COLO829 (cell line): Measurements from ENCODE around the gene SERPINA10.

Experiments used
- DNase-seq: peaks from one replicate; pipeline ENCODE4 v3.0.0; 2012; ENCODE audit warnings: low spot score

The SERPINA10 gene, protein sequence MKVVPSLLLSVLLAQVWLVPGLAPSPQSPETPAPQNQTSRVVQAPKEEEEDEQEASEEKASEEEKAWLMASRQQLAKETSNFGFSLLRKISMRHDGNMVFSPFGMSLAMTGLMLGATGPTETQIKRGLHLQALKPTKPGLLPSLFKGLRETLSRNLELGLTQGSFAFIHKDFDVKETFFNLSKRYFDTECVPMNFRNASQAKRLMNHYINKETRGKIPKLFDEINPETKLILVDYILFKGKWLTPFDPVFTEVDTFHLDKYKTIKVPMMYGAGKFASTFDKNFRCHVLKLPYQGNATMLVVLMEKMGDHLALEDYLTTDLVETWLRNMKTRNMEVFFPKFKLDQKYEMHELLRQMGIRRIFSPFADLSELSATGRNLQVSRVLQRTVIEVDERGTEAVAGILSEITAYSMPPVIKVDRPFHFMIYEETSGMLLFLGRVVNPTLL

DNA sequence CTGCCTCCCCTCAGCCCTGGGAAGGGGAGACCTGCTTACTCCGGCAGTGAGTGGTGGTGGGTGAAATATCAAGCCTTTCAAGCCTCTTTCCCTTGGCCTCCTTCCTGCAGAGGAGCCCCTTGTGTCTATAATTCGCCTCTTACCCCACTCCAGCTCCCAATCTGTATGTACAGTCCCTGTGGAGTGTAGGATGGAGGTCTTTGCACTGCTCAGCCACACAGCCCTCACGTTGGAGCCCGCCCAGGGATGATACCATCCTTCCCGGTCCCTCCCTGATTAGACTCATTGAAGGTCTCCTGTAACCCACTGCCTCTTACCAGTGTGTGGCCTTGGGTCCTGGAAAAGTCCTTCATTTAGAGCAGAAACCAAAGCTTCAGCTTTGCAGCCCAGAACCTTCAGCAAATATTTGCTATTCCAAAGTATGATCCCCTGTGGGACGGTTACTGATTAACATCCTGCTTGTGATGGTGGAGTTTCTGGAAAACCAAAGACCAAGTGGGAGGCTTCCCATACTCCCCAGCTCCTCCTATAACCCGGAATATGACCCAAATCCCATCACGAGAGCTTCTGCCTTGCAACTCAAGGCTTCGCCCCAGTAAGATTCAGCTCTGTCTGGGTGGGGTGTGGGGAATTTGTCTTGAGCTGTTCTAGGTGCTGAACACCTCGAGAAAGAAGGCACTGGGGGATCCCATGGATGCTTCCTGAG lies at the start of gene SERPINA10:
SERPINA10 (minus strand) TSS at position 397 of the 706 bp plus-strand sequence. CDS start 2,675 bp downstream, outside the sequence.
- no peak for DNase-seq

DNA sequence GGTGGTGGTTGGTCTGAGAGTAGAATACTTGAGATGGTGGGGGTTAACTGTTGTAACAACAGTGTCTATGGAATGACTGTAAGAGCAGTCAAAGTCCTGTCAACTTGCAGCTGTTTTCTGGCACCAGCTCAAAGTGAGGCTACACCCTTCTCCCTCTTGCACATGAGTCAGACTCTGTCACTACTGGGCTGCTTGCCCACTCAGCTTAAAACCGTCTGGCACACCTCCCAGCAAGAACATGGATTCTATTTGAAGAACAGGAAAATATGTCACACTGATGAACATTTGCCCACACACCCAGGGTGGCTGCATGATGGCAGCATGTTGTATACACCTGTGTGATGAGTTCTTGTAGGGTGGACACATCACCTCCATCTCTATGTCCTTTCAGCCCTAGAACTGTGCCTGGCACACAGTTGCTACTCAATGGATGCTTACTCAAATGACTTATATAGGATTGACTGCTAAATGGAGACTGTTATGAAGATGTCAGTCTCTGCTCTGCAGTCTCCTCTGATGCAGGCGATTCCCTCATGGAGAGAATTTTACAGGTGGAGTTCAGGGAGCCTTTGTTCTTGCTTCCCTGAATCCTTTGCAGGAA lies 49.4 kb upstream of the SERPINA10 start:
- peak; percentile 92 for DNase-seq

DNA sequence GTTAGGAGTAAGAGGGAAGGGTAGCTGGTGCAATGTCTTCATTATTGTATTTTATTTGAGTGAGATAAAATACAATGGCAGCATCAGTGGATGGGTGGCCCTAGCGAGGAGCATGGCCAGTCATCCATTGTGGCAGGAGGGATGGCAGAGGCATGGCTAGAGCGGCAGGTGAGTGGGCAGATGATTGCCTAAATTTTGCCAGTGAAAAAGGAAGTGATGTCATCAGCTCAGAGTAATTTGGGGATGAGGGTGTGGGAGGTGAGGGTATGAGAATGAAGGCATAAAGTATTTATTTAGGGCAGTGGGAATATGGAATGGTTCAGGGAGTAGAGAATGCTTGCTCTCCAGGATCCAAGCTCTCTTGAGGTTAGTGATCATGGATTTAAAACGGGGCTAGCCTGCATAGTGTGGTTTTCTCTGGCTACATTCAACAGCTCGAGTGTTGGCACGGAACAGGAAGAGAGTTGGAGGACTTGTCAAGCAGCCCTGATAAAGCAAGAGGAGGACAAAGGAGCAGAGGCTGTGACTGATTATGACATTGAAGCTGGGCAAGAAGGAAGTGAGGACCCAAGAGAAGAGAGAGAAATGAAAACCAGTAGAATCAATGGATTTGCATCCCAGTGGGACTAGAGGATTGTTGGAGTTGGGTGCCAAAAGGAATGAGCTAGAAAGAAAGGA lies 48.7 kb upstream of the SERPINA10 start:
- no peak for DNase-seq

DNA sequence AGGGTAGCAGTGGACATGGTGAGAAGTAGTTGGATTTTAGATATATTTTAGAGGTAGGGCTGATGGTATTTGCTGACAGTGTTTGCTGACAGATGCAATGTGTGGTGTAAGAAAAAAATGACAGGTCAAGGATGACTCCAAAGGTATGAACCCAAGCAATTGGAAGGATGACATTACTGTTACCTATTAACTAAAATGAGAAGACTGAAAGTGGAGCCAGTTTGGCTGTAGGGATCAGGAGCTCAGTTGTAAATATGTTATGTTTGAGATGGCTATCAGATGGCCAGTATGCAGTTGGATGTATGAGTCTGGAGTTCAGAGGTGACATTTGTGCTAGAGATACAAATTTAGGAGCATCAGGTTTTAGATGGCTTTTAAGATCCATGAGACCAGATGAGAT lies 47.5 kb upstream of the SERPINA10 start:
- no peak for DNase-seq

DNA sequence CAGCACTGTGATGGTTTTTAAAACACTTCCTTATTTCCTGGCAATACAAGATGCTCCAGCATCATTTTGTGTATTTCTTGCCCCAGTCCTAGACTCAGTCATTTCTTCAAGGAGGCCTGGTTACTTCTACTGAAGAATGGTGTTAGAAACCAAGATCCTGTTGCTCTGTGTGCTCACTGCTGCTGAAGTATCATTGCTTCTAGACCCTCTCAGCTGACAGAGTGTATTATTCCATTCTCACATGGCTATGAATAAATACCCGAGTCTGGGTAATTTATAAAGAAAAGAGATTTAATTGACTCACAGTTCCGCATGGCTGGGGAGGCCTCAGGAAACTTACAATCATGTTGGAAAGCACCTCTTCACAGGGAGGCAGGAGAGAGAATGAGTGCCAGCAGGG lies 45.0 kb upstream of the SERPINA10 start:
- no peak for DNase-seq

DNA sequence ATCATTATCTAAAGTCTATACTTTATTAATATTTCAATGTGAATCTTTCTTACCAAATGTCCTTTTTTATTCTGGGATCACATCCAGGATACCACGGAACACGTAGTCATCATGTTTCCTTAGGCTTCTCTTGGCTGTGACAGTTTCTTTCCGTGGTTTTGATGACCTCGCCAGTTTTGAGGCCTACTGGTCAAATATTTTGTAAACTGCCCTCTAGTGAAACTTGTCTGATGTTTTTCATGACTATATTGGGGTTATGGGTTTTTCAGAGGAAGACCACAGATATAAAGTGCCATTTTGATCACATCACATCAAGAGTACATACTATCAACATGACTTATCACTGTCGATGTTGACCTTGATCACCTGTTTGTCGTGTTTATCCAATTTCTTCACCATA lies 44.2 kb upstream of the SERPINA10 start:
- DNase-seq: no peak

DNA sequence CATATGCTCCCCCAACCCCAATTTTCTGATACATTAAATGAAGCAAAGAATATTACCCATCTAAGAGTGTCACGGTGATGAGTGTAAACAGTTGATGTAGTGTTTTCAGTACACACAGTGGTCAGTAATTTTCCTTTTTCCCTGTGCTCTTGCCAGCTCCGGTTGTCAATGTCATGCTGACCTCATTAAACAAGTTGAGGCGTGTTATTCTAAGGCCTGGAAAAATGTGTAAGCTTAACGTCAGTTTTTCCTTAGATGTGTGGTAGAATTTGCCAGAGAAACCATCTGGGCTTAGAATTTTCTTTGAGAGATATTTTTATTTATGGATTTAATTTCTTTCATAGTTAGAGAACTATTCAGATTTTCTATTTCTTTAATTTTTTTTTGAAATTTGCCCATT lies 41.8 kb upstream of the SERPINA10 start:
- no peak for DNase-seq

DNA sequence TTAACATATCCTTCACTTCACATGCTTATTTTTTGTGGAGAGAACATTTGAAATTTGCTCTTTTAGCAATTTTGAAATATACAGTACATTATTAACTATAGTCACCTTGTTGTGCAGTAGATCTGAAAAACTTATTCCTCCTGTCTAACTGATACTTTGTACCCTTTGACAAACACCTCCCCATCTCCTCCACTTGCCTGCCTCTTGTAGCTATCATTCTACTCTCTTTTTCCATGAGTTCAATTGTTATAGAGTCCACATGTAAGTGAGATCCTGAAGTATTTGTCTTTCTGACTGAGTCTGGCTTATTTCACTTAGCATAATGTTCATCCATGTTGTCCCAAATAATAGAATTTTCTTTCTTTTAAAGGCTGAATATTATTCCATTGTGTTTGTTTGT lies 39.5 kb upstream of the SERPINA10 start:
- DNase-seq: no peak

DNA sequence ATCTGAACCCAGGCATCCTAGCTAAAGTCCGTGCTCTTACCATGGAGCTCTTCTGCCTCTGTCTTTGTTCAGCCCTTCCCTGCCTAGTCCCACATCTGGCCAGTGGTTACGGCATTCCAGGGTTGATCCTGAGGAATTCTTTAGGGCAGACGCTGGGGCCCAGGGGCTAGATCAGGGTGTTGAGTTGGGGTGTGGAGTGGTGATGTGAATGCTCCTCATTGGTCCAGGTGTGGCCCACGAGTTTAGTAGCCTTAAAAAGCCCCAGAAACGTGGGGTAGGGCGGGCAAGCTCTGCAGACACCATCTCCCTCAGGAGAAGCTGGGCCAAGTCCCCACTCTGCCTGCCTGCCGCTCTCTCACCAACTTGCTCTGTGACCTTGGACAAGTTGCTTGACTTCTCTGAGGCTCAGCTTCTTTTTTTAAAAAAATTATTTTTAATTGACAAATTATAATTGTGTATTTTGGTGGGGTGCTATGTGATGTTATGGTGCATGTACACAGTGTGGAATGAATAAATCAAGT lies 39.1 kb upstream of the SERPINA10 start:
- DNase-seq: no peak

DNA sequence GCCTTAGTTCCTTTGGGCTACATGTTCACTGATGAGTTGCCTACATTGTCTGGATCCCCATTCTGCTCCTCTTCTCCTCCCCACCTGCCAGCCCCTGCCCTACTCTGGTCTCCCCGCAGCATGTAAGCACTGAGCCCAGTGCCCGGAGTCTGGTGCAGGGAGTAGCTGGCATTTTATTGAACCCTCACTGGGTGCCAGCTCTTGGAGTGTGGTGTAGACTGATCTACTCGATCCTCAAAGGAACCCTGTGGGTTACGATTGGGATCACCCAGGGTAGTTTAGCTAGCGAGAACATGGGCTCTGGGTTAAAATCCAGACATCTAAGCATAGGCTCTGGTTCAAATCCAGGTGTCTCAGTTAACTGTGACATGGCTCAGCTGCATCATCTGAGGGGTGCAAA lies 38.4 kb upstream of the SERPINA10 start:
- no peak for DNase-seq

DNA sequence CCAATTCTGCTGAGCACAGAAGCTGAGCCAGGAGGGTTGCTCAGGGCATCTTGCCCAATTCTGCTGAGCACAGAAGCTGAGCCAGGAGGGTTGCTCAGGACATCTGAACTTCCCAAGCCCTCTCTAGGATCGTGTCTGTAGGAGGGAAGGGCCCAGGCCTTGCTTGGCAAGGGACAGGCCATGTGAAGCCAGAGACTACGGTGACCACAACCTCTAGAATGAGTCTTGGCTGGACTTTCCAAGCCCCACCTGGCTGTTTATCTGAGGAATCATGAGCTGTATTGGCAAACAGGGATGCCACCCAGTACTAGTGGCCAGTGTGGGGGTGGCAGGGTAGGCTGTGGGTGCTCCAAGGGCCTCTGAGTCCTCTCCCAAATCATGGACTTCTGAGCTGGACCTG lies 37.8 kb upstream of the SERPINA10 start:
- DNase-seq: no peak

DNA sequence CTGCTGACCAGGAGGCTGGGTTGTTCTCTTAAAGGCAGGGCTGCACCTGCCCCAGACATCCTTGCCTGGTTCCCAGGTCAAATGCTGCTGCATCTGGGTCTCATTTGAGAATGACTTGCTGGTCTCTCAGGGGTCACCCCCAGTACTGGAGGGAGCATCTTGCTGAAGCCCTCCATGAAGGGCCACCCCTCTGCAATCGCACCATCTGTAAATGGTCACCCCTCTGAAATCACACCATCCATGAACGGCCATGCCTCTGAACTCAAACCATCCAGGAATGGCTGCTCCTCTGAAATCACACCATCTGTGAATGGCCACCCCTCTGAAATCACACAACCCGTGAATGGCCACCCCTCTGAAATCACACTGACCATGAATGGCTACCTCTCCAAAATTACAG lies 37.4 kb upstream of the SERPINA10 start:
- no peak for DNase-seq

DNA sequence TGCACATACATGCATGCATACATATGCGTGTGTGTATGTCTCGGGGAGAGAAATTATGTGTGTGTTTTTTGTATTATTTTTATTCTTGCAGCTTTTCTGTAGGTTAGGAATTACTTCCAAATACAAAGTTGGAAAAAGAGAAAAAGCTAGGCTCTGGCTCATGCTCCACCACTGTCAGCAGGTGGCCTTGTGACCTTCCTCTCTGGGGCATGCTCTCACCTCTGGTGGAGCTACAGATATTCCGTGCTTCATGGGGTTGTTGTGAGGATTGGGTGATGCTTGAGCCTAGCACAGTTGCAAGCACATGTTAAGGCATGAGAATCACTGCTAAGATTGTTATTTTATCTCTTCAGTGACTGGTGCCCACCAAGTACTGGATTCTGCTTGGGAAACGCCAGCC lies 36.8 kb upstream of the SERPINA10 start:
- DNase-seq: no peak

DNA sequence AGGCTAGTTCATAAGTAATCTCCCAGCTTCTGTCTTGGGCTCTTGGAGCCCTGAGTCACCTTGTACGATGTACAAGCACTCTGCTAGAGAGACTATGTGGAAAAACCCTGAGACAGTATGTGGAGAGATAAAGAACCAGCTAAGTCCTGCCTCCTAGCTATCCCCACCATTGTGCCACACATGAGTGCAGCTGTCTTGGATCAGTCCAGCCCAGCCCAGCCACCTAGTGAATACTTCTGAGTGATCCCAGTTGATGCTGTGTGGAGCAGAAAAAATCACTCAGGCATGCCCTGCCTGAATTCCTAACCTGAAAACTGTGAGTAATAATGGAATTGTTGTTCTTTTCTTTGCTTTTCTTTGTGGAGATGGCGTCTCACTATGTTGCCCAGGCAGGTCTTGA lies 35.1 kb upstream of the SERPINA10 start:
- no peak for DNase-seq

DNA sequence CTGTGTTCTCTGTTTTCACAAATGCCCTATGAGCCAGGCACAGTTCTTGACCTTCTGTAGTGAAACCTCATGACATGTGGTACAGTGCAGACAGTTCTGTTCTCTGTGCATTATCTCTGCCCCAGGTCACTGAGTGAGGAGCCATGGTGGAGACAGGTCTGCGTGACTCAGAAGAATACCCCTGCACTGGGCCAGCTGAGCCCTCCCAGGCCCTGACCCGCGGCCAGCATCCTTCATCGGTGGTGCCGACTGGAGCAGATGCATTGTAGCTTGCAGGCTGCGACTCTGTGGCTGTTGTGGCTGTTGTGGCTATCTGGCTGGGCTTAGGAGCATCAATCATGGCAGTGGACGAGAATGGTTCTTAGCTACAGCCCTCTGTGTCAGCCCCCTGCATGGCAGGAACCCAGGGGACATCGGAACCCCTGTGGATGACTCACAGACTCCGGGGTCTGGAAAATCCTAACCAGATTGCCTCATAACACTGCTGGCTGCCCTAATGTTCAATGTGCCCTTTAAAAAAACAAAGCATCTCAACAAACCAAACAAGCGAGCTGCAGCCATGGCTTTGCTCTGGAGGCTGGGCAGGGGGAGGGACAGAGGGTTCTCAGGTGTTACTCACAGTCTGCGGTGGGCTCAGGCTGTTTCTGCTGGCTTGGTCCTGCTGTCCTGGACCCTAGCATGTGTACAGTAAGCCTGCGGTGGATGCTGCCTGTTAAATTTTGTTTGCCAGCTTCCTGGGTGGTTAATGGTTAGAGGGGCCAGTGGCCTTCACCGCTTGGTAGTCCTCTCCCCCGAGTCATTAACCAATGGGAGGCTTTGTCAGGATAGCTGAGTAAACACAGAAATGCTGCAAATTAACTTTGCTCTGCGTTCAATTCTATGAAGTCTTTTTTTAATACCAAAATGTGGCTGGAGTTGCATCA lies 29.8 kb upstream of the SERPINA10 start, which contains the start of gene SERPINA6:
SERPINA6 (minus strand) TSS at position 689 of the 923 bp plus-strand sequence. CDS start 8,688 bp downstream, outside the sequence.
- no peak for DNase-seq

DNA sequence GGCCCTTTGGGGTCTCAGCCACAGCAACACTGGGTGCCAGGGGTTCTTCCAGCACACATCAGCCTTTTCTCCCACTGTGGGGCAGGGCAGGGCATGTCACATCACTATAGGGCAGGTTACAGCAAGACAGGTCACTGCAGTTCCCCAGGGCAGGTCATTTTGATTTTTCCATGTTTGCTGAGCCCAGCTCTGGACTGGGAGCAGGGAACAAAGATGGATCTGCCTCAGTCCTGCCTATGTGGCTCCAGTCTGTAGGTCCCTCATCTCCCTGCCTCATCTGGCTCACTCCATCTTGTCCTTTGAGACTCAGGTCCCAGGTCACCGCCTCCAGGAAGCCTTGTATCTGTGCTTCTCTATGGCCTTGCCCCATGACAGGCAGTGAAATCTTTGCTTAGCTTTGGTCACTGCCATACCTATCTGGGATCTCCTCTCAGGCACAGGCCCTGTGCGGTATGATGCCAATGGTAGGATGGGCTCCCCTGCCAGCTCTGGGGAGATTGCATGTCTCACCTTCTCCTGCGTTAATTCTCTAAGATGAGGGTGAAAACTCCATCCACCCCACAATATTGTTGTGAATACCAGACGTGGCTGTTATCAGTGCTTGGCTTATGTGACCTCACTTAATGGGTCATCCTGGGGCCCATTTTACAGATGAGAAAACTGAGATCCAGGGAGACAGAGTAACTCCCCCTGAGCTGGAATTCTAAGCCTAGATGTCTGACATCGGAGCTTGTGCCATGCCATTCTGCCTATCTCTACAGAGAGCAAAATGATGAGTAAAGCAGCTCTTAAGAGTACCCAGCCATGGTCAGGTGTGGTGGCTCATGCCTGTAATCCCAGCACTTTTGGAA lies 28.6 kb upstream of the SERPINA10 start:
- no peak for DNase-seq

DNA sequence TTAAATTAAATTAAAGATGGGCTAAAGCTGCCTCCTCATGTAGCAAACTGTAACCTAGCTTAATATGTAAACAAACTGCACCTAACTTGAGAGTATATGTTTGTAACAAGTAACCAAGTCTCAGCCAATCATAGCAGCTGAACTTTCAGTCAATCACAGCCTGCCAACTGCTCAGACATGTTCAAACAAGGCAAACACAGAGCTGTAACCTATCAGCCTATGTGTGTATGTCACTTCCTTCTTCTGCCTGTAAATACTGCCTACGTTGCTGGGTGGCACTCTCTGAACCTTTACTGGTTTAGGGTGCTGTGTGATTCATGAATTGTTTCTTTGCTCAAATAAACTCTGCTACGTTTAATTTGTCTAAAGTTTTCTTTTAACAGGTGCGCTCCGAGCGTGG lies 27.2 kb upstream of the SERPINA10 start:
- DNase-seq: no peak

DNA sequence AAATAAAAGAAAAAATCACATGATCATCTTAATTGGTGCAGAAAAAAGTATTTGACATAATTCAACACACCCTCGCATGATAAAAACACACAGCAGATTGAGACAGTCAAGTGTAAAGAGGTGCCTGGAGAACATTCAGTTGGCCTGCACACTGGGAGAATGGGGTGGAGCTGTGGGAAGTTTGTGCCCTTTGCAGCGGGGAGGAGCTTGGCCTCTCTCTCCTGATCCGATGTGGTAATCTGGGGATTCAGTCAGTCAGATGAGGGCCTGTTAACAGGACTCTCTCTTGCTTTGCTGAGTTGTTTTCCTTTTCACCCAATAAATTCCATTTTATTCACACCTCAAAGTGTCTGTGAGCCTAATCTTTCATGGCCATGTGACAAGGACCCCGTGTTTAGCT lies 24.2 kb upstream of the SERPINA10 start:
- DNase-seq: no peak

DNA sequence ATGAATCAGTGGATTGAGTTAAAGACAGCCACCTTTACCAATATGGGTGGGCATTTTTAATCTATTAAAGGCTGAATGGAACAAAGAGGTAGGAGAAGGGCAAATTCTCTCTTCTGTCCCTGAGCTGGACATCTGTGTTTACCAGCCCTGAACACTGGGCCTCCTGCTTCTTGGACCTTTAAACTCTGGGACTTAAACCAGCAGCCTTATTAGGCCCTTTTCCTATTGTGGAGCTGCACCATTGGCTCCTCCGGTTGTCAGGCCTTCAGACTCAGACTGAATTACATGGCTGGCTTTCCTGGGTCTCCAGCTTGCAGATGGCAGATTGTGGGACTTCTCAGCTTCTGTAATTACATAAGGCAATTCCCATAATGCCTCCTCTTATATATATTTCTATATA lies 23.6 kb upstream of the SERPINA10 start:
- no peak for DNase-seq

DNA sequence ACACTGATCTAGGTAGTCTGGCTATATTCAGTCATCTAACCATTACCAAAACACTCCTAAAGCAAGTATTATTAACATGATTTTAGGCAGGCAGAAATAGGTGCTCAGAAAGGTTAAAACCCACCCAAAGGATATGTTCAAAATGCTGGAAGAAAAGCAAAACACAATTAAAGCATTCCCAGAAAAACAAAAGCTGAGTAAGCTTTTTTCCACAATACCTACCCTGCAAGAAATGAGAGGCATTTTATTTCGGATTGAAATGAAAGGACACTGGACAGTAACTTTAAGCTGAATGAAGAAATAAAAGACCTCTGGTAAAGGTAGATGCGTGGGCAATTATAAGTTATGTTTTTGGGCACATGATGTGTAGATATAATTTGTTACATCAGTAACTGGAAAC lies 21.8 kb upstream of the SERPINA10 start:
- DNase-seq: no peak
